GM18951 (cell line): ENCODE results near the gene CDH16.

Experiments
- POLR2A ChIP-seq: IDR thresholded peaks from 4 replicates; pipeline ENCODE4 v1.6.1; 2011; ENCODE audit warnings: mild to moderate bottlenecking; ENCODE audit not compliant: insufficient read length, insufficient read depth; ENCODE audit errors: extremely low read depth
- in situ Hi-C: fragments of 300-500 bp; cut with MboI; formaldehyde crosslinking; loops from one replicate; pipeline ENCODE4 v1.12.0; 2022; ENCODE audit warnings: low sequenced_read_pairs, mixed read lengths, inconsistent platforms; ENCODE audit not compliant: unreplicated experiment

The CDH16 gene

DNA sequence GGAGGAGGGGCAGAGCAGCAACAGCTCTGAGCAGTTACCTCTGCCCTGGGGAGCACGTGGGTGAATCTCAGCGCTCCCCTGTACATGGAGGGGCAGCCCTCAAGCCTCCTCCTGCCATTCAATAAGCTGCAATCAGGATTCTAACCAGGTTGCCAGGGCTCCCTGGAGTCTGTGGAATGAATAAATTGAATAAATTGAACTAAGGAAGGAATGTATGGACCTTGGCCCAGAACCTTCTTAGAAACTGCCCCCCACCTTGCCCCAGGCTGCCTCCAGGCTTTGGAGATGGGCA lies 1.6 kb upstream of the CDH16 start:
- no peak for TF ChIP-seq POLR2A
- in situ Hi-C loops: no loop called here

DNA sequence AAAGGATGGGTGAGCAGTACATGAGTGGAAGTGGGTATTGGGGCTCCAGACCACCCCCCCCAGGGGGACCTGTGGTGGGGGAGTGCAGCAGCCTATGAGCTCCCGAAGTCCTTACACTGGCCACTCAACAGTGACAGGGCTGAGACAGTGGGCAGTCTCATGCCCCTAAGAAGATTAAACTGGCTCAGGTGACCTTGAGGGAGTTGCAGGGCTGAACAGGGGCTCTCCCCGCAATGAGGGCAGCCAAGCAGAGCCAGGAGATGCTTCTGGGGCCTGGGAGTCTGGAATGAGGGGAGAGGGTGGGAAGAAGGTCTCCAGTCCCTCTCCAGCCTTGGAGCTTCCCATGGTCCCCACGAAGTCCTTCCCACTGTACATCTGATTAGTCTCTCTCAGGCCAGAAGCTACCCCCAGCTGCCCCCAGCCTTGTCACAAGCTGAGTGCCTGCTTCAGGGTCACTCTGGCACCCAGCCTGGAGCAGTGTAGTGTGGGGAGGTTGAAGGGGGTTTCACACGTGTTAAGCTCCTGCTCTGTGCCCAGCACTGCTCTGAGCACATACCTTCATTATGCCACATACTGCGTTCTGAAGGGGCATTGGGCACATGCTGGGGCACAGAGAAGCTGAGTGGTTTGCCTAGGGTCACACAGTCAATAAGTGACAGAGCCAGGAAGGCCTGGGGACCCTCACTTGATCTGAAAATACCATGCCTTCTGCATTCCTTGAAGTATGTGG lies 1.0 kb upstream of the CDH16 start:
- in situ Hi-C loops: no loop called here

DNA sequence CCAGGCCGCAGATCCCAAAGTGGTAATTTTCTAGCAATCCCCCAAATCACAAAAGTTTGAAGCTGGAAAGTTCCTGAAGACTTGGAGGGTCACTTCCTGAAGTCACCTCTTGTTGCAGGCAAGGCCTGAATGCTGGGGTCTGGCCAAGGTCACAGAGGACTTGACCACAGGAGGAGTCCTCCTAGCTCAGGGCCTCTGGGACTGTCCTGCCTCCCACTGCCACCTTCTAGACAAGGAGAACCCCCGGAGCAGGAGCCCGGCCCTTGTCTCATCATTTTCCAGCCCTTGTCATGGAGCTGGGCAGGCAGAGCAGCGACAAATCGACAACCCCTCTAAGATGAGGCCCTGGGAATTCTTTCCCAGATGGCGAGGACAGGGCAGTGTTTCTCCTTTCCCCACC lies 330 bp downstream of the CDH16 start:
- no peak for TF ChIP-seq POLR2A
- in situ Hi-C loops: no loop called here

More for the DNA sequence above, 1.0 kb upstream of the CDH16 start:
- no peak for TF ChIP-seq POLR2A

DNA sequence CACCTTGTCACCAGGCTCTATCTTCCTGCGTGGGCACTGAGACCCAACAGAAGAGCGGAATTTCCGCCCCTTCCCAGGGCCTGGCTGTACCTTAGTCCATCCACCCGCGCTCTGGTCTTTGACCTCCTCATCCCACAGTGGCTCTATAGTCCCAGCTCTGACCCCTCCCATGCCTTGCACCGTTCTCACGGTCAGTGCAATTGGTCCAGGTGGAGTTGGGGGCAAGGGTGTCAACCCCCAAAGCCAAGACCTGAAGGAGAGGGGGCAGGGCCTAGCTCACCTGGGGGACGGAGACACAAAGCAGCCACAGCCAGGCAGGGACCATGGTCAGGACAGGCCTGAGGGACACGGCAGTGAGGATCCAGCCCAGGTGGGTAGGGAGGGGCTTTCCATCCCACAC lies 944 bp downstream of the CDH16 start:
- in situ Hi-C loops: no loop called here
- no peak for TF ChIP-seq POLR2A

DNA sequence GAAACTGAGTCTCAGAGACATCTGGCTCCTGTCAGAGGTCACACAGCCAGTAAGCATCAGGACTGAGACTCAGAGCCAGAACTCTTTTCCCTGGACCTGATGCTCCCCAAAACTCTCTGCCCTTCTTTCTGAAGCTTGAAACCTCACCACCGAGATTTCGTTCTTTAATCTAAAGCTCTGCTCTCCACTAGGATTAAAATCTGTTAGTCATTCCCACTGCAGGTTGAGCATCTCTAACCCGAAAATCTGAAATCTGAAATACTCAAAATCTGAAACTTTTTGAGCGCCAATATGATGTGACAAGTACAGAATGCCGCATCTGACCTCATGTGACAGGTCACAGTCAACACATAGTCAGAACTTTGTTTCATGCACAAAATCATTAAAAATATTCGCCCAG lies 2.2 kb downstream of the CDH16 start:
- TF ChIP-seq POLR2A: no peak
- in situ Hi-C loops: no loop called here

DNA sequence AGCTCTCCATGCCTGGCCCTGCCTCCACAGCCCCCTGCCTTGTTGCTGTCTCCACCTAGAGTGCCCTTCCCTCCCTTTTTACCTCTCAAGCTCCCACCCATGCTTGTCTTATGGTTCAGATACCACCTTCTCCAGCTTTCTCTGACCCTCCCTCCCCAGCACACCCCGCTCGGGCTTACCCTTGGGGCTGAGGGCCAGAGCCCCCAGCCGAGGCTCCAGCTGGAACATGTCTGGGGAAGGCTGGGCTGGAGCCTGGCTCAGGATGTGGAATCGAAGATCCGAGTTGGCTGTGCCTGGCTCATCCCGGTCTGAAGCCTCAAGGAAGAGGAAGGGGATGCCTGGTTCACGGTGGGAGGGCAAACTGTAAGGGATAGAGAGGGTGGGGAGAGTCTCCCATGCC lies 3.6 kb downstream of the CDH16 start:
- in situ Hi-C loops: no loop called here
- no peak for TF ChIP-seq POLR2A

DNA sequence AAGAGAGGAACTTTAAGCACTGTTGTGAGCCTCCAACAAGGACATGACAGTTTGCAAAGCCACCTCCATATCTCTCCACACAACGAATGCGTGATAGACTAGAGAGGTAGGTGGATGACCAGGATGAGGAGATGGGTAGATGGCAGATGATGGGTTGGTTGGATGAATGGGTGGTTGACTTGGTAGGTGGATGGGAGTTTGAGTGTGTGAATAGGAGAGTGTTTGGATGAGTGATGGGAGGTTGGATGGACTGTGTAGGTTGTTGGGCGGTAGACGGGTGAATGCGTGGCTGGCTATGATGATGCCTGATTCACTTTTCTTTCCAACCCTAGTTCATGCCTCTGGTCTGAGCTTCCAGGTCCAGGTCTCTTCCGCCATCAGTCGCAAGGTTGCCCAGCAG lies 4.1 kb downstream of the CDH16 start:
- TF ChIP-seq POLR2A: no peak

DNA sequence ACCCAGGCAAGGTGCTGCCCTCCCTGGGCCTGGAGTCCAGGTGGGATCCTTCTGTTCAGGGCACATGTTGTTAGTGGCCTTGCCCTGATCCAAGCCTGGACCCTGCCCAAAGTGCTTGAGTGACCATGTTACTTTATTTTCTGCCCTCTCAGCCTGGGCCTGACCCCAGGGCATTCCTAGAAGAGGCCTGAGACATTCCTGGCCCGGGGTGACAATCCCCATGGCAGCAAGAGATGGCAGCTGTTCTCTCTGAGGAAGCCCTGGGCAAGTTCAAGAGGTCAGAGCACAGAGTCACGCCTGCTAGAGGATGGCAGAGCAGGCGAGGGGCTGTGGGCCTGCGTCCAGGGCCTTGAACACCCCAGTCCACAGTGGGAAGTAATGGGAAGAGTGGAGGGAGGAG lies 5.0 kb downstream of the CDH16 start:
- TF ChIP-seq POLR2A: no peak
- in situ Hi-C loops: no loop called here

More for the DNA sequence above, 4.1 kb downstream of the CDH16 start:
- in situ Hi-C loops: no loop called here

DNA sequence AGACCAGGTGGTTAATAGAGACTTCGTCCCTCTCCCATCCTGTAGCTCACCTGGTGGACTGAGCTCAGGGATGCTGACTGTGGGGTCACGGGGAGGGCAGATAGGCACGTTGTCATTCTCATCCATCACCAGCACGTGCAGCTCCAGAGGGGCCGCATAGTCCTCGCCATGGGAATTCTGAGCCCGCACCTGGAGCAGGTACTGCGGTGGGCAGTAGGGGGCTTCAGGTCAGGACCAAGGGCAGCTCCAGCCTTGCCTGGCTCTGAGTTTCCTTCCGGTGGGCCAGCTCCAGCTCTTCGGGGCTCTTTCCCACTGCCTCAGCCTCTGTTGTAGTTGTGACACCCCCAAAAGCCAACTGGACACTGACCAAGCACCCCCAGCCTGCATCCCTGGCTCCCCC lies 5.6 kb downstream of the CDH16 start:
- TF ChIP-seq POLR2A: no peak
- in situ Hi-C loops: no loop called here

DNA sequence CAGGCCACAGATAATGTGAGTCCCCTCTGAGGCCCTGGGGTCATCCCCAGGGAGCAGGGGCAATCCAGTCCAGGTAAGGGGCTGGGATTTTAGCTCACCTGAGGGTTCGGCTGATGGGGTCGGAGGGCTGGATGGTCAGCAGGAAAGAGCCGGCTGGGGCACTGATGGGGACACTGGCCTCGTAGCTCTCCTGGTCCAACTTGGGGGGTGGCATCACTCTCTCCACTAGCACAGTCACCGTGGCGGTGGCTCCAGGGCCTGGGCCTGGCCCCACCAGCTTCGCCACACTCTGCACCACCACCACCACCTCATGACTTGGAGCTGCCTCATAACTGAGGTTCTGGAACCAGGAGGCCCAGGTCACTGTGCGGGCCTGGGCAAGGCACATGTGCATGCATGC lies 6.9 kb downstream of the CDH16 start:
- TF ChIP-seq POLR2A: no peak
- in situ Hi-C loops: no loop called here

DNA sequence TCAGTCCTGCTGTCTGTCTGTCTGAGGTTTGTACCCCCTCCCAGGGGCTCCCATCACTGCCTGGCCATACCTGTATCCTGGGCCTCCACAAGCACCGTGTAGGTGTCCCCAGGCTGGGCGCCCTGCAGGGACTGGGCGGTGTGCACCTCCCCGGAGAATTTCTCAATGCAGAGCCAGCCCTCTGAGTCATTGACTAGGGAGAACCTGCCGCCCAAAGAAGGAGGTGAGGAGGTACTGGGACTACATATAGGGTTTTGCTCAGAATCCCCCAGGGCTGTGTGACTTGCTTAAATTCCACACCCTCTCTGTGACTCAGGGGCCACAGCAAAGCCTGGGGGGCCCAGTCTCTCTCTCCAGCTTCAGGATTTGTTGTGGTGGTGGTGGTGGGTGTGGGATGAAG lies 7.6 kb downstream of the CDH16 start:
- in situ Hi-C loops: no loop called here
- TF ChIP-seq POLR2A: no peak

DNA sequence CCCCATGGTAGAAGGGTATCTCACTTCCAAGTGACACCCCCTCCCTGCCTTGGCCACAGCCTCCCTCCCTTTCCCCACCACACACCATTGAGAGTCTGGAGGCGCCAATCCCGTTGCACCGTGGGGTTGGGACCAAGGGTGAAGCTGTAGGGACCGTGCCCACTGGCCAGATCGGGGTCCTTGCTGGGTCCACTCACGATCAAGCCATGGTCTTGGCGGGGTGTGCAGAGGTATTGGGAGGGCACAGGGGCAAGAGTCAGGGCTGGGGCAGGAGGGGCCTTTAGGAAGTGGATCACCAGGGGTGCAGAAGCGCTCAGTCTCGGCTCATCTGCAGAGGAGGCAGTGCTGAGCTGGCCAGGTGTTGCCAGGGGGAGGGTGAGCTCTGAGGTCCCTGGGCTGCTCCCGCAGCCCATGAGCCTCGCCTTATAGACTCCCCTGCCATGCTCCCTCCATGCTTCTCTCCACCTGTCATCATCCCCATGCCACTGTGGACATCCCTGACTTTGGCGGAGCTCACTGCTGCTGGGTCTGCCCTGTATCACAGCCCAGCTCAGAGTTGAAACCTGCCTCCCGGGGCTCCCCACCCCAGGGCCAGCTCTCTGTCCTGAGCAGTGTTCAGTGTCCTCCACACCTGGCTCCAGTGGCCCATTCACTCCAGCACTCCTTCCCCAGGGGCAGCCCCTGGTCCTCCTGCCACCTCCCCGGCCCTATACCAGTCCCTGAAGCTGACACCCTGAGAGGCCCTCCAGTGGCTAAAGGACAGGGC lies 8.3 kb downstream of the CDH16 start:
- in situ Hi-C loops: no loop called here

DNA sequence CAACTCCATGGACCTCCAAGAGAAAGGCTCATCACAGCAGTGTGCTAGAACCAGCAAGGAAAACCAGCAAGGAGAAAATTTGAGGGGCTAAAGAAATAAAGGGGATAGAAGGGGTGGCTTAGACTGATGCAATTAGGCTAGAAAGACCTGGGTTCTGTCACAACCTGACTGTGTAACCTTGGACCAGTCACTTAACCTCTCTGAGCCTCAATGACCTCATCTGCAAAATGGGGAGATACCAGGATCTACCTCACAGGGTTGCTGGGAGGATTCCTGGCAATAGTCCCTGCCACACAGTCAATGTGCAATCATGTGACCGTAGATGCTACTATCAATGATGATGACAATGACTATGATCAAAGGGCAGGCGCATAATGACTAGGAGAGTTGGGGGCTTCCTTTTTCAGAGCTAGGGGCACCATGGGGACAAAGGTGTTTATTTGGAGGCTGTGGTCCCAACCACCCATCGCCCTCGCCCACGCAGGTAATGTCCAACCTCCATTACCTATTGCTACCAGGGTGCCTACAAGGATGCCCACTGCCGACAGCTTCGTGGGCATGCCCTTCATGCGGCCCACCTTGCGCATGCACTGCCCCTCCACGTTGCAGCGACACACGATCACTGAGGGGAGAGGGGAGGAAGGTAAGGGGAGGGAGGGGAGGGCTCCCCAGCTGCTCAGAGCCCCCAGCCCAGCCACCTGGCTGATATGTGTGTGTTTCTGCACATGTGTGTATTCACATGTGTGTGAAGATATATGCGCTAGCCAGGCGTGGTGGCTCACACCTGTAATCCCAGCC lies 9.7 kb downstream of the CDH16 start:
- TF ChIP-seq POLR2A: no peak
- in situ Hi-C loops: no loop called here

More for the DNA sequence above, 8.3 kb downstream of the CDH16 start:
- no peak for TF ChIP-seq POLR2A
